PFSK-1 (cell line): ENCODE measurements around the gene IMPA2.

Experiments
- FOXP2 ChIP-seq: optimal IDR thresholded peaks from 2 replicates; pipeline ENCODE3; 2011; ENCODE audit warnings: borderline replicate concordance, control low read depth, inconsistent platforms; ENCODE audit not compliant: insufficient read depth; ENCODE audit errors: extremely low read length, extremely low read depth
- POLR2AphosphoS5 ChIP-seq: IDR thresholded peaks from 2 replicates; pipeline ENCODE4 v1.6.1; 2012; ENCODE audit warnings: low read depth, mild to moderate bottlenecking, control low read depth, low read length, moderate library complexity
- REST ChIP-seq, 2 experiments: IDR thresholded peaks; 2 replicates each; pipeline versions ENCODE4 v1.6.1 to v1.8.0; 2011 to 2012; ENCODE audit warnings: low read depth in 2 of 2, low read length in 2 of 2, control low read depth in 1 of 2, inconsistent platforms in 1 of 2, mild to moderate bottlenecking in 1 of 2, moderate library complexity in 1 of 2; ENCODE audit not compliant: insufficient read depth in 1 of 2
- SIN3A ChIP-seq: IDR thresholded peaks from 2 replicates; pipeline ENCODE4 v1.6.1; 2012; ENCODE audit warnings: mild to moderate bottlenecking, low read length, moderate library complexity, borderline replicate concordance; ENCODE audit not compliant: insufficient read depth
- TAF1 ChIP-seq: IDR thresholded peaks from 2 replicates; pipeline ENCODE4 v1.6.1; 2012; ENCODE audit warnings: low read length, control low read depth, borderline replicate concordance; ENCODE audit not compliant: insufficient read depth

IMPA2 gene

GRCh38 chr18:11974741-11975325, 6.5 kb upstream of the IMPA2 start:
- no peak for TF ChIP-seq POLR2AphosphoS5
- TF ChIP-seq REST (IDR thresholded peaks at IDR 0.05; ENCODE audit: insufficient read depth in 1 of 2, low read depth in 2 of 2, low read length in 2 of 2) = no peak
- TF ChIP-seq TAF1 = no peak
- TF ChIP-seq SIN3A = no peak

DNA sequence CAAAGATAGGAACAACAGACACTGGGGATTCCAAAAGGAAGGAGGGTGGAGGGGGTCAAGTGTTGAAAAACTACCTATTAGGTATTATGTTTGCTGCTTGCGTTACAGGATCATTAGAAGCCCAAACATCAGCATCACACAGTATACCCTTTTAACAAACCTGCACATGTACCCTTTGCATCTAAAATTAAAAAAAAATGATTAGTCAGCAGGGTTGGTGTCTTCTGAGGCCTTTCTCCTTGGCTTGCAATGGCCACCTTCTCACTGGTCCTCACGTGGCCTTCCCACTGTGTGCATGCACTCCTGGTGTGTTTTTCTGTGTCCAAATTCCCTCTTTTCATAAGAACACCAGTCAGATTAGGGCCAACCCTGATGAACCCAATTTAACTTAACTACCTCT, 5.6 kb upstream of the IMPA2 start:
- TF ChIP-seq POLR2AphosphoS5 (no peak), TAF1 (no peak), REST (IDR thresholded peaks at IDR 0.05; ENCODE audit: insufficient read depth in 1 of 2, low read depth in 2 of 2, low read length in 2 of 2) (no peak), FOXP2 (no peak), SIN3A (no peak)

GRCh38 chr18:11976315-11977152, 4.8 kb upstream of the IMPA2 start:
- TF ChIP-seq POLR2AphosphoS5 = no peak
- TF ChIP-seq REST (IDR thresholded peaks at IDR 0.05; ENCODE audit: insufficient read depth in 1 of 2, low read depth in 2 of 2, low read length in 2 of 2) = no peak
- TF ChIP-seq FOXP2 = no peak
- TF ChIP-seq SIN3A = no peak
- no peak for TF ChIP-seq TAF1

- TF ChIP-seq POLR2AphosphoS5 (no peak), FOXP2 (no peak), TAF1 (no peak), REST (IDR thresholded peaks at IDR 0.05; ENCODE audit: insufficient read depth in 1 of 2, low read depth in 2 of 2, low read length in 2 of 2) (no peak), SIN3A (no peak)
These were observed 4.2 kb upstream of the IMPA2 start for GRCh38 chr18:11977153-11977466.

- no peak for TF ChIP-seq REST (IDR thresholded peaks at IDR 0.05; ENCODE audit: insufficient read depth in 1 of 2, low read depth in 2 of 2, low read length in 2 of 2)
- no peak for TF ChIP-seq FOXP2
- no peak for TF ChIP-seq SIN3A
- no peak for TF ChIP-seq POLR2AphosphoS5
- no peak for TF ChIP-seq TAF1
These were observed 2.4 kb upstream of the IMPA2 start for GRCh38 chr18:11978956-11979355.
